A549 (cell line): ENCODE data around the gene KRTAP10-10.

Experiments used
- CEBPB ChIP-seq, 2 experiments: fragments of >200 bp in 1 of 2; sonication (Bioruptor Twin) in 1 of 2; formaldehyde crosslinking in 1 of 2; IDR thresholded peaks; 2 replicates each; pipeline ENCODE4 v1.6.1; 2012 to 2016
- CHD4 ChIP-seq: fragments of 200-600 bp; sonication (generic); IDR thresholded peaks from 2 replicates; pipeline ENCODE4 v1.6.1; 2016; ENCODE audit warnings: antibody characterized with exemption, mild to moderate bottlenecking, borderline replicate concordance
- RAD21 ChIP-seq, 2 experiments: fragments of >200 bp in 1 of 2; sonication (Bioruptor Twin) in 1 of 2; formaldehyde crosslinking in 1 of 2; IDR thresholded peaks in 1 of 2; conservative IDR thresholded peaks in 1 of 2; 2 replicates in 1 of 2; 3 replicates in 1 of 2; pipeline ENCODE4 v1.6.1; 2012 to 2018; ENCODE audit warnings: inconsistent platforms in 1 of 2

DNA sequence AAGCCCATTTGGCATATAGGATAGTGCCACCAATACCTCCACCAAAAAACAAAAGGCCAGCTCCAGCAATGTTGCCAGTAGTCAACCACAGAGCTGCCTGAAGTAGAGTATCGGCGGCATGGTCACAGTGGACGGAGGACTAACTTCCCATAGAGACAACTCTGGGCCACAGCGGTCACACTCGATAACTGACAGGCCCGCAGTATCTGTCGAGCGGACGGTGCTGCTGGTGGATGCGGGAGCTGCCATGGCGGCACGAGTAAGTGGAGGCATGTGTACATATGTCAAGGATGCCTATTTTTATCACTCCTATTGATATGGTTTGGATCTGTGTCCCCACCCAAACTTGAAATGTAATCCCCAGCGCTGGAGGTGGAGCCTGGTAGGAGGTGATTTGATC is 40.7 kb downstream of the KRTAP10-10 start:
- TF ChIP-seq CHD4 (no peak), RAD21 (conservative IDR thresholded peaks at IDR 0.05 in 1 of 2, IDR thresholded peaks at IDR 0.05 in 1 of 2) (no peak), CEBPB (IDR thresholded peaks at IDR 0.05) (no peak)
